ENCODE data around the gene SYP.
"Not testable (repeated sequence)": the region's sequence is repeated elsewhere in the genome, so short reads cannot be mapped to it uniquely, and the experiment has no call there.

SYP gene

GRCh38 chrX:49142264-49142663, 57.7 kb downstream of the SYP start:
- H3K36me3 ChIP-seq; DNase-seq; H3K27ac ChIP-seq; H3K4me3 ChIP-seq (ENCODE audit: low read depth, low read length); H3K27me3 ChIP-seq (ENCODE audit: insufficient read depth, low read depth, severe bottlenecking): not testable (repeated sequence)
- peaks cover 13% of the 10 kb centered on the region for H3K9me3 ChIP-seq (ENCODE audit: severe bottlenecking)
- TF ChIP-seq CTCF (IDR thresholded peaks at IDR 0.05; ENCODE audit: low read depth, low read length), result peak; percentile 50

- peaks cover 13% of the 10 kb centered on the region for H3K9me3 ChIP-seq (ENCODE audit: severe bottlenecking)
- no peak overlapping the region for H3K27ac ChIP-seq
- no peak overlapping the region for H3K4me3 ChIP-seq (ENCODE audit: low read depth, low read length)
- no peaks in the 10 kb centered on the region for H3K36me3 ChIP-seq
- no peak for DNase-seq
- H3K27me3 ChIP-seq (ENCODE audit: insufficient read depth, low read depth, severe bottlenecking), result no peaks in the 10 kb centered on the region
- TF ChIP-seq CTCF (IDR thresholded peaks at IDR 0.05; ENCODE audit: low read depth, low read length), result no peak
Measured at GRCh38 chrX:49139713-49140112, 60.3 kb downstream of the SYP start.
